Stimulated activated CD4-positive, alpha-beta T cell treated with anti-CD3 and anti-CD28 coated beads, Interleukin-12 subunit alpha, Interleukin-12 subunit beta, amount 100 ng/mL, for 4 hours (primary cell): ENCODE results near the gene IRF2.

ENCODE experiments used
- DNase-seq: peaks from one replicate; pipeline ENCODE4 v3.0.0-alpha.2; 2020

IRF2 gene

GRCh38 chr4:184450045-184450444 is 24.3 kb downstream of the IRF2 start:
- DNase-seq: no peak

DNA sequence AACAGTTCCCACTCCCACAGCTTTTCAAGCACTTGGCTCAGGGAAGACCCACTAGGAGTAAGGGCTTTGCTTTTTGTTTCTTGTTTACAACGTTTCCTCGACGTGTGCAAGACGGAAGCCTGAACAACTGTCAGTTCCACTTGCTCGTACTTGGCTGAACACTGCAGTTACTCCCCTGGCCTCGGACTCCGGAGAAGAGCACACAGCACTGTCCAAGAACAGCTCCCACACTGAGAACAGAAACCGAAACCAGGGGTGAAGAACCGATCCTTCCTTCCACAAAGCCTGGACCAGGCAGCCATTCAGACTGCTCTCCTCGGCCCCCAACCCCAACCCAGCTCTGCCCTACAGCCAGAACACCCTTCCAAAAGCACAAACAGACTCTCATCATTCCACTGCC is 25.5 kb downstream of the IRF2 start:
- DNase-seq: no peak

DNA sequence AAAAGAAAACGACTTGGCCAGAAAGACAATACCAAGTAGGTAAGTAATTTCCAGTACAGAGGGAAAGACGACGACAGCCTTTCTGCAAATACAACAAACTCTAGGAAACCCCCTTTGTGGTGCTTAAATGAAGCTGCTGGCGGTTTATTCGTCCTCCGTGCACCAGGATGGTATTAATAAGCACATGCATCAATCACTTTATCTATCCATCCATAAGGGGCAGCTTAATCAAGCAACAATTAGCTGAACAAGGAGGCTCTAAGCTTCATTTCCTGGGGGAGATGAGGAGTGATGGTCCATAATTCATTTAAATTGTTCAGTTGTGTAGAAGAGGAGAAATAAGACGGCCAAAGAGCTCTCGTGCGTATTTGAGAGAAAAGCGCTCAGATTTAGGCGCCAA is 26.2 kb downstream of the IRF2 start:
- no peak for DNase-seq

- no peak for DNase-seq
Measured at GRCh38 chr4:184447664-184448063, 26.7 kb downstream of the IRF2 start.

DNA sequence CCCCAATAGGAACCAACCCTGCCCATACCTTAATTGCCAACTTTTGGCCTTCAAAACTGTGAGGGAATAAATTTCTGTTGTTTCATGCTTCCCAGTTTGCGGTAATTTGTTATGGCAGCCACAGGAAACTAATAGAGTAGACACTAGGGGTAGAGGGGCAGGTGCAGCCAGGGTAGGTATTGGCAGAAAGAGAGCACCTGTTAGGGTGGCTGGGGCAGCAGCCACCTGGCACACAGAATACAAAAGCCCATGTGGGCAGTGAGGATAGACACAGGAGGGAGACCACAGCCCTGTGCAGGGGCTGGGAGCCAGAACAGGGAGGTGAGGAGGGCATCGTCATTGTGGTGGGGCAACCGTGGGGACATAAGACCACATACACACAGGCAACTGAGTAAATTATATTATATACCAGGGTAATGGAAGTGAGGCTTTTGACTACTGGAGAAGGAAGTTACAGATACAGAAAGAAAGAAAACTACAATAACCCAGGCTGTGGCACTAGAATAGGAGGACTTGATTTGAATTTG is 28.2 kb downstream of the IRF2 start:
- DNase-seq: no peak

GRCh38 chr4:184444953-184445309 is 29.4 kb downstream of the IRF2 start:
- DNase-seq: peak; percentile 27

DNA sequence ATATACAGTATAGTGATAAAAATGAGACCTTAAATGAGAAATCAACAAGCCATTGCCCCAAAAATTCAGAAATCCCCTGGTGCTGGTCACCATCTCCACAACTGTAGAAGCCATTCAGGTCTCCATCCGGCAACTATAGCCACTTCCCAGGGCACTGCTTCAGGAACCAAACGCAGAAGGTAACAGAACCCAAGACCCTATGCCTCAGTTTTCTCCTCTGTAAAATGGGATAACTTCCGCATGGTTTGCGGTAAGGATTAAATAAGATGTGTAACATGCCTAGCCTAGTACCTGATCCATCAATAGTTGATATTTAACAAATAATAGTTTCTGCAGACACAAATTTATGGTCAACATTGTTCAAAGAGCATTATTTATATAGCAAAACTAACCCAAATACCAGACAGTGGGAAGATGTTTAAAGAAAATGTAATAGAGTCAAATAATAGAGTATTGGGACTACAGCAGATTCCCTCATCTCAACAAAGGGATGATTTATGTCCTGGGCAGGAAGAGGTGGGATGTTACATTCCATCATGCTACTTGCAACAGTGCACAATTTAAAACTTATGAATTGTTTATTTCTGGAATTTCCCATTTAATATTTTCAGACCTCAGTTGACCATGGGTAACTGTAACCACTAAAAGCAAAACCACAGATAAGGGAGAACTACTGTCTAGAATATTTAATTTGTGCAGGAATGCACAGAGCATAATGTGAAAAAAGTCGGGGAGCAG is 30.0 kb downstream of the IRF2 start:
- DNase-seq: no peak

DNA sequence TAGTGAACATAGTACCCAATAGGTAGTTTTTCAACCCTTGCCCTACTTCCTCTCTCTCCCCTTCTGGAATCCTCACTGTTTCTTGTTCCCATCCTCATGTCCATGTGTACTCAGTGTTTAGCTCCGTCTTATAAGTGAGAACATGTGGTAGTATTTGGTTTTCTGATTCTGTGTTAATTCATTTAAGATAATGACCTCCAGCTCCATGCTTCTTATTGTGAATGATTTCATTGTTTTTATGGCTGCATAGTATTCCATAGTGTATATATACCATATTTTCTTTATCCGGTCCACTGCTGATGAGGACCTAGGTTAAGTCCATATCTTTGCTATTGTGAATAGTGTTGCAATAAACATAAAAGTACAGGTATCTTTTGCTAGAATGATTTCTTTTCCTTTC is 31.0 kb downstream of the IRF2 start:
- DNase-seq: no peak

DNA sequence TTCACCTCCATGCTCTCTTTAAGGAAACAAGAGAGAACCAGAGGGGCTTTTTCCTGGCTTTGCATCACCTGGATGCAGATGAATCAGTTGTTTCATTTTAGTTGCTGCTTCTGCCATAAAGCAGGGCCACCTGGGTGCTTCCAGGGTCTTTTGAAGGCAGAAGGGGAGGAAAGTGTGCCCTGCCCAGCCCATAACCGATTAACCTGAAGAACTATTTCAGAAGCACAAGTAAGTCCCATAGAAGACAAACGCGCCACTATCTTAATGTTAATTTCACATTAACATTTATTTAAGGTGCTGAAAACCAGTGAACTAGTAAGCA is 32.1 kb downstream of the IRF2 start:
- DNase-seq: no peak

DNA sequence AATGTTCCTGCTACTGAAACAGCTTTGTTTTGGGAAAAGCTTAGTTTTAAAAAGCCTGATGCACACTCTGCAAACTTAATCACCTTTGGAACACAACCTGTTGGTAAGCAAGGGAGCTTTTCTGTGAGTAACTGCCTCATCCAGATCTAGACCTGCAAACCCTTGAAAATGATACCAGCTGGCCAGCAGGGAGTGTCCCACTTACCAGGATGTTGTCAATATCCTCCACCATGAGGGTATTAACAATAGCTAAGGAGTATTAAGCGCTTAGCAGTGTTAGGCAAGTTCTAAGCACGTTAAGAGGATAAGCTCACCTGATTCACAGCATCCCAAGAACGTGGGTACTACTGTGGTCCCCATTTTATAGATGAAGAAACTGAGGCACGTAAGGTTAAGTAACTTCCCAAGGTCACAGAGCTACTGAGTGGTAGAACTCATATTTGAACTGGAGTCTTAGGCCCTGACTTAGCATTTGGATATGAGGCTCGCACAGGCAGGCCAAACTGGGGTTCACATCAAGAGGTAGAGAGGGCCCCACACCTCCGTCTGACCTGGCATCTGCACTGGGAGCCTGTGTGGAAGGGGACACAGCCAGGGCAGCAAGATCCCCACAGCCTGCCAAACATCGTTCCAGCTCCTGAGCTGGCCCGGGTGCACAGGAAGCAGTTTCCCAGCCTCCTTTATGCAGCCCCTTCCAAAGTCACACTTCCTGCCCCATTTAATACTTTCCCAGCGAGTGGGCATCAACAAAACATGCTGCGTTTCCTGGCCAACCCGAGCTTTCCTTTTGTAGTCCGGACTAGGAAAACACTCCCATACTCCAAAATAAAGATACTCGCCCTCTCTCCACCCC is 32.7 kb downstream of the IRF2 start:
- DNase-seq: no peak

DNA sequence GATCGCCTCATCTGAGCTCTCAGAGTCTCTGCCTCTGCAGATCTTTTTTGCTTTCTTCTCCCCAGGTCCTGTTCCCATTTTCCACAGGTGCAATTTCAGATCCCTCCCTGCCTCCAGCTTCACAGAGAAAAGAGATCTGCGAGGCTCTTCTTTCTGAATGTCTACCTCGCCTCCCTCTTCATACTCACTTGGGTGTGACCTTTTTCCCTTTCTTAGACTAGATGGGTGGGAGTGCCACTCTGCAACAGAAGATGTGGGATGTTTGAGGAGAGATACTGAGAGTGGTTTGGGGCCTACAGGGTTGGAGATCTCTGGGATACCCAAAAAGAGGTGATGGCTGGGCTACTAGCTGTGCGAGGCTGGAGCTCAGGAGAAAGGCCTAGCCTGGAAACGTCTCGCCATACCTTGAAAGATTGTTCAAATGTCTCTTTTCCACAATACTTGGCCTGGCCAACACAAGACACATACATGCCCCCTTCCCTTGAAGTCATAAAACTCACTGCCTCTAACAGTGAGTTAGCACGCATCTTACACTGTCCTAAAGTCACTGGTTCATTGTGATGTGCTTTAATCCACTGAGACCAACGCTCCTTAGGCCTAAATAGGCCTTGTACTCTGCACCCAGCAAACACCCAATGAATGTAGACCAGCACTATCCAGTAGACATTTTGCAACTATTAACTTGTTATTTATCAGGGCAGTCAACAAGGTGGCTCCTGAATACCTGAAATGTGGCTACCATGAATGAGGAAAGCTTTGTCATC is 33.6 kb downstream of the IRF2 start:
- no peak for DNase-seq

DNA sequence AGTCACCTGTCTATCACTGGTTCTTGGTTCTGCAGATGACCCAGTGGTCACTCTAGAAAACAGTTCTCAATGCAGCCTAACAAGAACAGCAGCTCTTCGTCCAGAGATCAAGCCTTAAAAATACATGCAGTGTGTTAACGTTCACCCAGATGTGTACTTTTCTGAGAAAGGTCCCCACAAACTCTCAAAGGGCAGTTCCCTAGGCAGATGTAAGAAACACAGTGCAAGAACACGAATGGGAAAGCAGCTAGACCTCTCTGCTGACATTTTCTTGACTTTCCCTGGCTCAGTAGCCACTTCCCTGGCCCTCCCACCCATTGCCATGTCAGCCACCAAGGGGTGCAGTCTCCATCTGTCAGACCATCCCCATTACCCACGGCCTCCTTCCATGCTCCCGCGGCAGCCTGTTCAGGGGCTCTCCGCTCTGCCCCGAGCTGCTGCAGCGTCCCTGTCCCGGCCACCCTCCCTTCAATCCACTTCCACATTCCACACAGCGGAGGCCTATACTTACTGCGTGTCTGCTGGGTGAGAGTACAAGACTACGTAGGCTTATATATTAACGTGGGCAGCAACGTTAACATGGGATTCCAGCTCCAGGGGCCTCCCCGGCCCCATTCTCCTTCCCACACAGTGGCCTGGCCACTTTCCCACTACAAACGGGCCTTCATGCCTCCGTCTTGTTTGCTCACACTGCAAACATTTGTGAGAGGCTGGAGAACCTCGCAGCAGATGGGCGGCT is 34.3 kb downstream of the IRF2 start:
- no peak for DNase-seq

GRCh38 chr4:184439386-184439785 is 35.0 kb downstream of the IRF2 start:
- no peak for DNase-seq

- no peak for DNase-seq
Measured at GRCh38 chr4:184438375-184438774, 36.0 kb downstream of the IRF2 start.

GRCh38 chr4:184437565-184438265 is 36.6 kb downstream of the IRF2 start:
- DNase-seq: no peak

- no peak for DNase-seq
Measured at GRCh38 chr4:184434501-184435066, 39.8 kb downstream of the IRF2 start.

GRCh38 chr4:184434021-184434420 is 40.3 kb downstream of the IRF2 start:
- DNase-seq: no peak

DNA sequence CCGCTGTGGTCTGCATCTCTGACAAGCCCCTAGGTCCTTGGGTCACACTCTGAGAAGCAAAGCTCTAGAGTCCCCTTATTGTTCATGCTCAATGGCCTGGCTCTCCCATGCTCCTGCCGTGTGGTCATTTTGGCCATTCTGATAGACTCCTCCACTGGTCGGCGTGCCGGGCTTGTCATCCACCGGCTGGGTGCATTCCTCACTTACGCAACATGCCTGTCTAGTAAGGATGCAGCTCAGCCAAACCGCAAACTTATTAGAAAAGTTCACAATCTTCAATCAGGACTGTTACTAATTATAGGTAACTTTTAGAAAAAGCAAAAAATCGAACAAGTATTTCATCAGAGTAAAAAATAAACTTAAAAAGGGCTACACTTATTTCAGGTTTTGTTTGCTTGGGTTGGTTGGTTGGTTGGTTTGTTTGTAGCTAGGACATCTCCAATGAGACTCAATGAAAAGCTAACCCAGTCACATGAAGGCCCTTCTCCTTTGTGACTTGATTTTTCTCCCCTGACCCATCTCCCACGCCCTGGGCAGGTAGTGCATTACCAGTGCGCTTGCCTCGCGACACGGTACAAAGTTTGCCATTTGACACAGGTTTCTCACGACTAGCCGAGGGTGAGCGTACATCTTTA is 41.0 kb downstream of the IRF2 start:
- DNase-seq: no peak

GRCh38 chr4:184432127-184432922 is 42.0 kb downstream of the IRF2 start:
- DNase-seq: no peak

DNA sequence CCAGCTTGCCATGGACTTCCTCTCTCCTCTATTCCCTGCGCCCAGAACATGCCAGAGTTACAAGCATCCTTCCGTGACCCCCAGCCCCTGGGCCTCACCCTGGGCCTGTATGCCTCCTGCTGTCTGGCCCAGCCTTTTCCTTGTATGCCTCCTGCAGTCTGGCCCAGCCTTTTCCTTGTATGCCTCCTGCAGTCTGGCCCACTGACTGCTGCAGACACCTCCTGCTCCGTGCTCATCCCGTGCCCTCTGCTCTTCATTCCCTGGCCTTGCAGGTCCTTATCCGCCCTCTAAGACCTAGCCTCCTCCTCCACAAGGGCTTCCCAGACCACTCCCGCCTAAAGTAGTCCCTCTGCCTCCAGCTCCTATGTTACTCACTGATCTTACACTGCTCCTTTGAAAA is 44.2 kb downstream of the IRF2 start:
- DNase-seq: no peak

- no peak for DNase-seq
Measured at GRCh38 chr4:184428787-184429186, 45.6 kb downstream of the IRF2 start.
